Tibial nerve (tissue), 4 donors: ENCODE data around the gene ARMC12. TPM values are rescaled to one million over a fixed set of nuclear protein-coding genes. Genes with fewer than 3 reads are reported as not detected.

Source experiments
- DNase-seq, 2 donors: peaks; one replicate each; pipeline ENCODE4 v3.0.0-alpha.2; 2019; ENCODE audit warnings: low spot score in 2 of 2
- H3K27ac ChIP-seq, 4 donors: fragments of 200-600 bp; sonication (generic) in 3 of 4; one replicate each; pipeline ENCODE4 v1.5.1; 2017 to 2019; ENCODE audit warnings: mild to moderate bottlenecking in 1 of 4
- H3K27me3 ChIP-seq, 2 donors: fragments of 200-600 bp; sonication (generic) in 1 of 2; one replicate each; pipeline versions ENCODE4 v1.5.1 to v1.6.0; 2017 to 2019
- H3K36me3 ChIP-seq, 3 donors: fragments of 200-600 bp; sonication (generic); one replicate each; pipeline ENCODE4 v1.5.1; 2018 to 2019
- H3K4me1 ChIP-seq, 4 donors: fragments of 200-600 bp; sonication (generic) in 3 of 4; one replicate each; pipeline ENCODE4 v1.5.1; 2017 to 2019
- H3K4me3 ChIP-seq, 4 donors: fragments of 200-600 bp; sonication (generic) in 3 of 4; one replicate each; pipeline ENCODE4 v1.5.1; 2017 to 2019; ENCODE audit warnings: mild to moderate bottlenecking in 1 of 4, moderate library complexity in 1 of 4
- H3K9me3 ChIP-seq, 4 donors: fragments of 200-600 bp; sonication (generic) in 3 of 4; one replicate each; pipeline ENCODE4 v1.5.1; 2017 to 2019
- CTCF ChIP-seq, 5 experiments: fragments of 200-600 bp in 3 of 5; fragments of 450-650 bp in 2 of 5; sonication (generic) in 3 of 5; IDR thresholded peaks; one replicate each; pipeline ENCODE4 v1.5.1; 2016 to 2019; ENCODE audit warnings: antibody characterized with exemption in 5 of 5, mild to moderate bottlenecking in 3 of 5, moderate library complexity in 2 of 5
- EP300 ChIP-seq, 2 donors: sonication (generic); formaldehyde crosslinking; IDR thresholded peaks; one replicate each; pipeline ENCODE4 v1.6.1; 2017; ENCODE audit warnings: antibody characterized with exemption in 2 of 2, mild to moderate bottlenecking in 1 of 2
- POLR2A ChIP-seq, 2 donors: fragments of 450-650 bp; IDR thresholded peaks; one replicate each; pipeline ENCODE4 v1.6.1; 2017; ENCODE audit warnings: antibody characterized with exemption in 2 of 2, mild to moderate bottlenecking in 2 of 2, moderate library complexity in 2 of 2
- WGBS, 2 donors: methylation state at CpG; one replicate each; pipeline ENCODE4 v1.1.5; 2018; 5-methylcytosine and 5-hydroxymethylcytosine counted together
- total RNA-seq, 4 donors: library from RNA; depleted of rRNA; stranded (reverse); fragments of >200 nt; gene quantifications; one replicate each; pipeline ENCODE4 v1.1.0, GENCODE V29; 2016

The ARMC12 gene
- total RNA-seq, 4 donors from 2014 or later, result 2.2 to 2.9 TPM; not detected in 2

- TF ChIP-seq POLR2A (IDR thresholded peaks at IDR 0.05), result no peak
- no peak for TF ChIP-seq CTCF (IDR thresholded peaks at IDR 0.05)
- no peak for TF ChIP-seq EP300 (IDR thresholded peaks at IDR 0.05)
- H3K27me3 ChIP-seq, result peaks cover 0 to 53% of the 10 kb centered on the region in 2 donors
- 85% methylated on average over 13 of the region's 13 CpGs for WGBS, 2 donors
These were observed 50.7 kb downstream of the ARMC12 start for GRCh38 chr6:35787266-35788218.

GRCh38 chr6:35788423-35788982, 51.7 kb downstream of the ARMC12 start:
- Histone ChIP-seq H3K27ac (no peak overlapping the region), H3K36me3 (no peaks in the 10 kb centered on the region), H3K27me3 (peaks cover 0 to 49% of the 10 kb centered on the region in 2 donors), H3K4me3 (no peak overlapping the region), H3K9me3 (no peaks in the 10 kb centered on the region), H3K4me1 (no peaks in the 10 kb centered on the region)
- DNase-seq, result no peak
- 66 to 72% methylated on average over 4 of the region's 4 CpGs for WGBS, 2 donors
- TF ChIP-seq POLR2A (IDR thresholded peaks at IDR 0.05) (no peak), CTCF (IDR thresholded peaks at IDR 0.05) (no peak), EP300 (IDR thresholded peaks at IDR 0.05) (no peak)

More at GRCh38 chr6:35787266-35788218, 50.7 kb downstream of the ARMC12 start:
- DNase-seq, result no peak
- H3K27ac ChIP-seq, result no peak overlapping the region
- no peaks in the 10 kb centered on the region for H3K4me1 ChIP-seq
- H3K4me3 ChIP-seq, result no peak overlapping the region
- H3K36me3 ChIP-seq, result no peaks in the 10 kb centered on the region
- no peaks in the 10 kb centered on the region for H3K9me3 ChIP-seq

- DNase-seq, result no peak
- no peak for TF ChIP-seq EP300 (IDR thresholded peaks at IDR 0.05)
- TF ChIP-seq POLR2A (IDR thresholded peaks at IDR 0.05), result no peak
- Histone ChIP-seq H3K27me3 (peaks cover 0 to 40% of the 10 kb centered on the region in 2 donors), H3K36me3 (no peaks in the 10 kb centered on the region), H3K27ac (no peak overlapping the region), H3K4me3 (no peak overlapping the region), H3K9me3 (no peaks in the 10 kb centered on the region), H3K4me1 (no peaks in the 10 kb centered on the region)
- WGBS, 2 donors, result 48 to 63% methylated on average over 5 of the region's 5 CpGs
These were observed 53.9 kb downstream of the ARMC12 start for GRCh38 chr6:35790683-35791082.

- Histone ChIP-seq H3K27me3 (peaks cover 0 to 2% of the 10 kb centered on the region in 2 donors), H3K9me3 (no peaks in the 10 kb centered on the region), H3K4me3 (no peak overlapping the region), H3K27ac (no peak overlapping the region), H3K4me1 (no peaks in the 10 kb centered on the region), H3K36me3 (no peaks in the 10 kb centered on the region)
- WGBS, 2 donors, result 88 to 89% methylated on average over 17 of the region's 17 CpGs
- TF ChIP-seq POLR2A (IDR thresholded peaks at IDR 0.05) (no peak), EP300 (IDR thresholded peaks at IDR 0.05) (no peak), CTCF (IDR thresholded peaks at IDR 0.05) (no peak)
- no peak for DNase-seq
These were observed 58.0 kb downstream of the ARMC12 start for GRCh38 chr6:35794536-35795452.

GRCh38 chr6:35795453-35796071, 58.7 kb downstream of the ARMC12 start:
- H3K9me3 ChIP-seq, result no peaks in the 10 kb centered on the region
- no peak overlapping the region for H3K27ac ChIP-seq
- no peak overlapping the region for H3K4me3 ChIP-seq
- H3K27me3 ChIP-seq, result no peaks in the 10 kb centered on the region
- TF ChIP-seq POLR2A (IDR thresholded peaks at IDR 0.05), result no peak
- TF ChIP-seq EP300 (IDR thresholded peaks at IDR 0.05), result no peak
- no peak for TF ChIP-seq CTCF (IDR thresholded peaks at IDR 0.05)
- no peaks in the 10 kb centered on the region for H3K36me3 ChIP-seq
- DNase-seq, result no peak
- H3K4me1 ChIP-seq, result no peaks in the 10 kb centered on the region
- 85% methylated on average over 11 of the region's 11 CpGs for WGBS, 2 donors
